ENCODE data around the gene ZFP36L1.

- TF ChIP-seq RAD51 (IDR thresholded peaks at IDR 0.05; ENCODE audit: borderline replicate concordance, low read depth) (no peak), SREBF2 (CRISPR knock-in tag; IDR thresholded peaks at IDR 0.05) (no peak)
Measured at GRCh38 chr14:68793734-68794129, 865 bp upstream of the ZFP36L1 start.
